Measurements from ENCODE around the gene FOXC1. TPM values are rescaled to one million over a fixed set of nuclear protein-coding genes. Genes with fewer than 3 reads are reported as not detected.

Gene FOXC1
- total RNA-seq, 1 experiment from 2014 or later: 6.7 TPM

DNA sequence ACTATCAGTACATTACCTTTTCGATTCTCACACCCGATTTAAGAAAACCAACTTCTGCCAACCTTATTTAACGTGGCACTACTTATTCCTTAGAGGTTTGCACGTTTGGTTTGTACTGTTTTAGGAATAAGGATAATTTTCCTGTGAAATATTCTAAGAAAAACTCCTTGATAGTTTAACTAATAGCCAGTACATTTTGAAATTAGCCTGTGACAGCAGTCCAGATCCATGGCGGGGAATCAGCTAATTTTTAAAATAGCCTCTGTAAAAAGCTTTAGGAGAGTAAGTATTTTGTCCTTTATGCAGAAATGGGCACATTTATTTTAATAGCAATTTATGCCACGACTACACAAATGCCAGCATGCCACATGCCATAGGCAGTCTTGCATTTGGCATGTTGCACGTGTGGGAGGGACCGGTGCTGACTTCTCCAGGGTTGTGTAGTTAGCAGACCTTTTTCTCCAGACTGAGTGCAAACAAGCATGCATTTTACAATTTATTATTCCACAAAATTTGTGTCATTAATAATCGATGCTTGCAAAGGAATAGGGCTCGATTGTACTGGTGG lies 6.2 kb downstream of the FOXC1 start:
- ChIA-PET POLR2A (no interaction called here), CTCF (no interaction called here)
- H3K36me3 ChIP-seq (ENCODE audit: control insufficient read depth, insufficient read depth, low read length): no peaks in the 10 kb centered on the region
- no peak overlapping the region for H3K27ac ChIP-seq (ENCODE audit: low read length)
- intact Hi-C loops (cut with micrococcal nuclease; ENCODE audit: unreplicated experiment) (no loop called here), in situ Hi-C loops (cut with HindIII; ENCODE audit: low pct_unique_long_range_greater_than_20kb, low sequenced_read_pairs) (no loop called here)
- no TSS peak for BruUV-seq (replicated peaks)
- no peaks in the 10 kb centered on the region for H3K9me3 ChIP-seq (ENCODE audit: control insufficient read depth, insufficient read depth, low read depth, low read length)
- DNase-seq (ENCODE audit: low read depth, low spot score): no peak
- no peaks in the 10 kb centered on the region for H3K27me3 ChIP-seq (ENCODE audit: control insufficient read depth, insufficient read depth, low read length)
- H3K4me1 ChIP-seq (ENCODE audit: control insufficient read depth, insufficient read depth, low read length): peaks cover 13% of the 10 kb centered on the region
- no peak overlapping the region for H3K4me3 ChIP-seq (ENCODE audit: low read depth in 2 of 2, low read length in 2 of 2)
- TF ChIP-seq, protein P1, sequence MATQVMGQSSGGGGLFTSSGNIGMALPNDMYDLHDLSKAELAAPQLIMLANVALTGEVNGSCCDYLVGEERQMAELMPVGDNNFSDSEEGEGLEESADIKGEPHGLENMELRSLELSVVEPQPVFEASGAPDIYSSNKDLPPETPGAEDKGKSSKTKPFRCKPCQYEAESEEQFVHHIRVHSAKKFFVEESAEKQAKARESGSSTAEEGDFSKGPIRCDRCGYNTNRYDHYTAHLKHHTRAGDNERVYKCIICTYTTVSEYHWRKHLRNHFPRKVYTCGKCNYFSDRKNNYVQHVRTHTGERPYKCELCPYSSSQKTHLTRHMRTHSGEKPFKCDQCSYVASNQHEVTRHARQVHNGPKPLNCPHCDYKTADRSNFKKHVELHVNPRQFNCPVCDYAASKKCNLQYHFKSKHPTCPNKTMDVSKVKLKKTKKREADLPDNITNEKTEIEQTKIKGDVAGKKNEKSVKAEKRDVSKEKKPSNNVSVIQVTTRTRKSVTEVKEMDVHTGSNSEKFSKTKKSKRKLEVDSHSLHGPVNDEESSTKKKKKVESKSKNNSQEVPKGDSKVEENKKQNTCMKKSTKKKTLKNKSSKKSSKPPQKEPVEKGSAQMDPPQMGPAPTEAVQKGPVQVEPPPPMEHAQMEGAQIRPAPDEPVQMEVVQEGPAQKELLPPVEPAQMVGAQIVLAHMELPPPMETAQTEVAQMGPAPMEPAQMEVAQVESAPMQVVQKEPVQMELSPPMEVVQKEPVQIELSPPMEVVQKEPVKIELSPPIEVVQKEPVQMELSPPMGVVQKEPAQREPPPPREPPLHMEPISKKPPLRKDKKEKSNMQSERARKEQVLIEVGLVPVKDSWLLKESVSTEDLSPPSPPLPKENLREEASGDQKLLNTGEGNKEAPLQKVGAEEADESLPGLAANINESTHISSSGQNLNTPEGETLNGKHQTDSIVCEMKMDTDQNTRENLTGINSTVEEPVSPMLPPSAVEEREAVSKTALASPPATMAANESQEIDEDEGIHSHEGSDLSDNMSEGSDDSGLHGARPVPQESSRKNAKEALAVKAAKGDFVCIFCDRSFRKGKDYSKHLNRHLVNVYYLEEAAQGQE (IDR thresholded peaks at IDR 0.05; ENCODE audit: insufficient read depth in 1 of 2, low read depth in 2 of 2, low read length in 1 of 2): no peak
- no peak for TF ChIP-seq TCF7L2 (IDR thresholded peaks at IDR 0.05; ENCODE audit: low read depth, low read length)
- ATAC-seq: no peak

DNA sequence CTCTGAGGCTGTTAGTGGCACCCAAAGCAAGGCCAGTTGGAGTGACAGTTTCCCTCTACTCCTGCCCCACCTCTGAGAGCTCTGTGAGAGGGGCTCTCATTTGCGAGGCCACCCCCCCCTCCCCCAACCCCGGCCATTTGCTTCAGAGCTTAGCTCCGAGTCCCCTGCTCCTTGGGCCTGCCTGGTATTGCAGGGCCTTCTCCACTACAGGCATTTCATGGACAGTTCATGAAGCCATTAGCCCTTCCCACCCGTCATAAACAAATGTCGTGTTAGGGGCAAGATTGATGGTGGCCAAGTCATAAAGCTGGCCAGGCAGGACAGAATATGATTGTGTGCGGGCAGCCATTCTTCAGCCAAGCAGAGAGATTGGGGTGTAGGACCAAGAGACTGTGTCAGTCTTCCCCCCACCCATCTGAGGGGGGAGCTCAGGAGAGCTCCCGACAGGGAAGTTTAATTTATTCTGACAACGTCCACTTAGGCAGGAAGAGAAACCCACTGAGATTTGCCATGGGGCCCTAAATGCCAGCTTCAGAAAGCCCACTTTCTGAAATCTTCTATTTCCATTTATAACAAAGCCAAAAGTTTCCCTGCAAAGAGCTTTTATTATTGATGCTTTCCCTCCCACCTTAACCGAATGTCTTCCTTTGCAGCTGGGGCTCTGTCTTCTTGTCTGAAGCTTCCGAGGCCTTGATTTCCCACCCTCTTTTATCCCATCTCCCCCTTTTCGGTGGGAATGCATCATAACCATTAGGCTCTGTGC lies 7.2 kb downstream of the FOXC1 start:
- Histone ChIP-seq H3K4me1 (ENCODE audit: control insufficient read depth, insufficient read depth, low read length) (peaks cover 13% of the 10 kb centered on the region), H3K27me3 (ENCODE audit: control insufficient read depth, insufficient read depth, low read length) (no peaks in the 10 kb centered on the region), H3K36me3 (ENCODE audit: control insufficient read depth, insufficient read depth, low read length) (no peaks in the 10 kb centered on the region), H3K27ac (ENCODE audit: low read length) (no peak overlapping the region), H3K9me3 (ENCODE audit: control insufficient read depth, insufficient read depth, low read depth, low read length) (no peaks in the 10 kb centered on the region), H3K4me3 (ENCODE audit: low read depth in 2 of 2, low read length in 2 of 2) (no peak overlapping the region)
- no peak for ATAC-seq
- intact Hi-C loops (cut with micrococcal nuclease; ENCODE audit: unreplicated experiment): no loop called here
- no TSS peak for BruUV-seq (replicated peaks)
- TF ChIP-seq, protein P1 (IDR thresholded peaks at IDR 0.05; ENCODE audit: insufficient read depth in 1 of 2, low read depth in 2 of 2, low read length in 1 of 2): no peak
- TF ChIP-seq SIN3A (IDR thresholded peaks at IDR 0.05; ENCODE audit: borderline replicate concordance, insufficient read depth, low read depth, low read length): no peak
- TF ChIP-seq, protein P2, sequence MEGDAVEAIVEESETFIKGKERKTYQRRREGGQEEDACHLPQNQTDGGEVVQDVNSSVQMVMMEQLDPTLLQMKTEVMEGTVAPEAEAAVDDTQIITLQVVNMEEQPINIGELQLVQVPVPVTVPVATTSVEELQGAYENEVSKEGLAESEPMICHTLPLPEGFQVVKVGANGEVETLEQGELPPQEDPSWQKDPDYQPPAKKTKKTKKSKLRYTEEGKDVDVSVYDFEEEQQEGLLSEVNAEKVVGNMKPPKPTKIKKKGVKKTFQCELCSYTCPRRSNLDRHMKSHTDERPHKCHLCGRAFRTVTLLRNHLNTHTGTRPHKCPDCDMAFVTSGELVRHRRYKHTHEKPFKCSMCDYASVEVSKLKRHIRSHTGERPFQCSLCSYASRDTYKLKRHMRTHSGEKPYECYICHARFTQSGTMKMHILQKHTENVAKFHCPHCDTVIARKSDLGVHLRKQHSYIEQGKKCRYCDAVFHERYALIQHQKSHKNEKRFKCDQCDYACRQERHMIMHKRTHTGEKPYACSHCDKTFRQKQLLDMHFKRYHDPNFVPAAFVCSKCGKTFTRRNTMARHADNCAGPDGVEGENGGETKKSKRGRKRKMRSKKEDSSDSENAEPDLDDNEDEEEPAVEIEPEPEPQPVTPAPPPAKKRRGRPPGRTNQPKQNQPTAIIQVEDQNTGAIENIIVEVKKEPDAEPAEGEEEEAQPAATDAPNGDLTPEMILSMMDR (IDR thresholded peaks at IDR 0.05): no peak
- TF ChIP-seq POLR2AphosphoS5 (IDR thresholded peaks at IDR 0.05; ENCODE audit: low read depth, low read length): no peak
- ChIA-PET POLR2A (no interaction called here), CTCF (interaction anchor here (0.6 kb wide), 1 partner anchor 579 kb away, joined by 3 read pairs; no protein-coding TSS in a partner anchor)
- in situ Hi-C loops (cut with HindIII; ENCODE audit: low pct_unique_long_range_greater_than_20kb, low sequenced_read_pairs): no loop called here
- DNase-seq (ENCODE audit: low read depth, low spot score): no peak

All from Panc1 (cell line).